Chondrocyte (in vitro differentiated cells): ENCODE data around the gene GPR160. TPM values are rescaled to one million over a fixed set of nuclear protein-coding genes. Genes with fewer than 3 reads are reported as not detected.

Source experiments
- DNase-seq: peaks from one replicate; pipeline ENCODE4 v3.0.0; 2021; ENCODE audit warnings: mixed read lengths, low spot score
- H3K27ac Mint-ChIP-seq: one replicate; pipeline ENCODE4 v1.8.0; 2021; ENCODE audit warnings: mild to moderate bottlenecking, moderate library complexity, mixed read lengths; ENCODE audit not compliant: unreplicated experiment
- H3K27me3 Mint-ChIP-seq: 2 replicates; pipeline ENCODE4 v1.8.0; 2021; ENCODE audit warnings: low read depth, mixed read lengths
- H3K36me3 Mint-ChIP-seq: 2 replicates; pipeline ENCODE4 v1.8.0; 2021; ENCODE audit warnings: low read depth, mixed read lengths
- H3K4me1 Mint-ChIP-seq: 2 replicates; pipeline ENCODE4 v1.8.0; 2021; ENCODE audit warnings: low read depth, mild to moderate bottlenecking, mixed read lengths
- H3K4me3 Mint-ChIP-seq: one replicate; pipeline ENCODE4 v1.8.0; 2021; ENCODE audit warnings: mild to moderate bottlenecking, moderate library complexity, mixed read lengths; ENCODE audit not compliant: unreplicated experiment
- H3K9me3 Mint-ChIP-seq: 2 replicates; pipeline ENCODE4 v1.8.0; 2021; ENCODE audit warnings: low read depth, mixed read lengths
- total RNA-seq: library from RNA; stranded (reverse); gene quantifications from 3 replicates; pipeline ENCODE4 v1.2.1, GENCODE V29; 2021
- TF ChIP-seq, protein P1 (sequence below): fragments of 200-600 bp; sonication (generic); IDR thresholded peaks from 2 replicates; pipeline ENCODE4 v1.5.0; 2021; ENCODE audit warnings: antibody characterized with exemption, mild to moderate bottlenecking, moderate library complexity

The GPR160 gene
- total RNA-seq, 1 donor from 2014 or later = 0.37 TPM

DNA sequence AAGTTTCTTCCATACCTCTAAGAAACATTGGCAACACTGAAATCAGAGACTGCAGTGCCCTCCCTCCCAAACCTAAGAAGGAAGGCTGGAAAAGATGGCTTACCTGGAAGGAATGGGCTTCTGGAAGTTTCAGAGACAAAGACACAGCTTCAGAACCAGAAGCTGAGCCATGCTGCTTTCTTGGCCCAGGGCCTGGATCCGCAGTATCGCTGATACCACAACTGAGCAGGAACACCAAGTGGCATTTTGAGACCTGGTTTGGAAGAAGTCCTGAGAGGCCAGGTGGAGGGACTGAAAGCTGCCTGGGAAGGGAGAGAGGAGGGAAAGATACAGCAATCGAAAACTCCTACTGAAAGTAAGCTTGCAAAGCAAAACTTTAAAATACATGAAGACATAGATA, 19.8 kb downstream of the GPR160 start:
- no peaks in the 10 kb centered on the region for H3K27me3 Mint-ChIP-seq
- H3K27ac Mint-ChIP-seq = no peak overlapping the region
- peaks cover 3% of the 10 kb centered on the region for H3K9me3 Mint-ChIP-seq
- peaks cover 1% of the 10 kb centered on the region for H3K36me3 Mint-ChIP-seq
- TF ChIP-seq, protein P1, sequence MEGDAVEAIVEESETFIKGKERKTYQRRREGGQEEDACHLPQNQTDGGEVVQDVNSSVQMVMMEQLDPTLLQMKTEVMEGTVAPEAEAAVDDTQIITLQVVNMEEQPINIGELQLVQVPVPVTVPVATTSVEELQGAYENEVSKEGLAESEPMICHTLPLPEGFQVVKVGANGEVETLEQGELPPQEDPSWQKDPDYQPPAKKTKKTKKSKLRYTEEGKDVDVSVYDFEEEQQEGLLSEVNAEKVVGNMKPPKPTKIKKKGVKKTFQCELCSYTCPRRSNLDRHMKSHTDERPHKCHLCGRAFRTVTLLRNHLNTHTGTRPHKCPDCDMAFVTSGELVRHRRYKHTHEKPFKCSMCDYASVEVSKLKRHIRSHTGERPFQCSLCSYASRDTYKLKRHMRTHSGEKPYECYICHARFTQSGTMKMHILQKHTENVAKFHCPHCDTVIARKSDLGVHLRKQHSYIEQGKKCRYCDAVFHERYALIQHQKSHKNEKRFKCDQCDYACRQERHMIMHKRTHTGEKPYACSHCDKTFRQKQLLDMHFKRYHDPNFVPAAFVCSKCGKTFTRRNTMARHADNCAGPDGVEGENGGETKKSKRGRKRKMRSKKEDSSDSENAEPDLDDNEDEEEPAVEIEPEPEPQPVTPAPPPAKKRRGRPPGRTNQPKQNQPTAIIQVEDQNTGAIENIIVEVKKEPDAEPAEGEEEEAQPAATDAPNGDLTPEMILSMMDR = no peak
- no peaks in the 10 kb centered on the region for H3K4me1 Mint-ChIP-seq
- H3K4me3 Mint-ChIP-seq = no peak overlapping the region
- DNase-seq = no peak

DNA sequence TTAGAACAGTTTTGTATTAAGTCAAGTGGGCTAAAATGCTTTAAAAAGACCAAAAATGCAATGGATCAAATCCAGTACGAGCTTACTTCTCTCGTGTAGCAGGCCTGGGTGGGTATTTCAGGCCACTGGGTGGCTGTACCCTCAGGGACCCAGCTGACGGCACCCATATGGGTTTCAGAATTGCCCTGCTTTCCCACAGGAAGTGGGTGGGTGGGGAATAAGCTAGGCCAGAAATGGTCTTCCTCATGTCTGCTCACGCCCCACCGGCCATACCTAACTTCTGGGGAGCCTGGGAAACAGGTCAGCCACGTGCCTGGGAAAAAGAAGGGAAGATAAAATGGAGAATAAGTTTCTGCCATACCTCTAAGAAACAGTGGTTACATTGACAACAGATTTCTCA, 20.3 kb downstream of the GPR160 start:
- DNase-seq = no peak
- H3K9me3 Mint-ChIP-seq = no peaks in the 10 kb centered on the region
- TF ChIP-seq, protein P1 = no peak
- H3K27me3 Mint-ChIP-seq = no peaks in the 10 kb centered on the region
- H3K27ac Mint-ChIP-seq = no peak overlapping the region
- no peak overlapping the region for H3K4me3 Mint-ChIP-seq
- H3K36me3 Mint-ChIP-seq = no peaks in the 10 kb centered on the region
- no peaks in the 10 kb centered on the region for H3K4me1 Mint-ChIP-seq

DNA sequence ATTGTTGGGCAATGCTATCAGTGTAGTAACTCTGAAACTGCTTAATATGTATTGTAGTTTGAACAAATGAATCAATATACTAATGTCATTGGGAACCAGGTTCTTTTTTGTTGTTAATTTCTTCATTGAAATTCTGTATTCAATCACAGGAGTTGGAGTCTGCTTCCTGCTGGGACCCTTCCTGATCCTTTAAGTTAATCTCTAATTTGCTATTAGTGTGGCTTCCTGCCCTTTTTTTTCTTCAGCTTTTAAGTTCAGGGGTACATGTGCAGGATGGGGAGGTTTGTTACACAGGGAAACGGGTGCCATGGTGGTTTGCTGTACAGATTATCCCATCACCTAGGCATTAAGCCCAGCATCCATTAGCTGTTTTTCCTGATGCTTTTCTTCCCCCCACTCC, 21.7 kb downstream of the GPR160 start:
- H3K9me3 Mint-ChIP-seq = no peaks in the 10 kb centered on the region
- DNase-seq = no peak
- no peak overlapping the region for H3K4me3 Mint-ChIP-seq
- no peaks in the 10 kb centered on the region for H3K4me1 Mint-ChIP-seq
- no peaks in the 10 kb centered on the region for H3K27me3 Mint-ChIP-seq
- TF ChIP-seq, protein P1 = no peak
- no peak overlapping the region for H3K27ac Mint-ChIP-seq
- no peaks in the 10 kb centered on the region for H3K36me3 Mint-ChIP-seq

DNA sequence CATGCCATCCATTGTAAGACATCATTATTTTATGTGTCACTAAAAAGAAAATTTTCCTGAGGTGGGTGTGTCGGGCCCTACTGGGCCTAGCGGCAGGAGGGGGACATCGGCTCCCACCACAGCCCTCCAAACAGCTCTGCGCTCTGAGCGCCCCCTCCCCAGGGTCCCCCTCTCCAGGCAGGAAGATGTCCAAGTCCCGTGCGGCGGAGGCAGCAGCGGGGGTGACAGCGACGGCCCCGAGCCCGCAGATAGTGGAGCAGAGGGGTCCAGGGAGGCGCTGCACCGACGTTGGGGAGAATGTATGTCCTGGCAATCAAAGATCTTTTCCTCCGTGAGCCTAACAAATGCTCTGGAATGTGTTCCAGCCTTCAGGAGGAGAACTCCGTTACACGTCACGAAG, 24.3 kb downstream of the GPR160 start:
- Mint-ChIP-seq H3K9me3 (no peaks in the 10 kb centered on the region), H3K4me1 (no peaks in the 10 kb centered on the region), H3K36me3 (no peaks in the 10 kb centered on the region), H3K27me3 (no peaks in the 10 kb centered on the region), H3K27ac (no peak overlapping the region), H3K4me3 (no peak overlapping the region)
- TF ChIP-seq, protein P1 = no peak
- no peak for DNase-seq

DNA sequence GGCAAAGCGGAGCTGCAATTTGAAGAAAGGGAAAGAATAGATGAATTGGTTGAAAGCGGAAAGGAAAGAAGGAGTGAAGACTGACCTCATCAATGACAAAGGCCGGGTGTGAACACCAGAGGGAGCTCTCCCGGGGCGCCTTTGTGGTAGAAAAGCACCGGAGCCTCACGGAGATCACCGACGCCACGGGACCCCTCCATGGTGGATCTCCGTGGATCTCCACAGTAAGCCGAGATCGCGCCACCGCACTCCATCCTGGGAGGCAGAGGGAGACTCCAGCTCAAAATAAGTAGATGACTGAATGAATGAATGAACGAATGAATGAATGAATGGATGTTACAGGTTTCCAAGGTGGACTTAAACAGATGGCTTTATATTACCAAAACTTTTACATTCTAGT, 25.0 kb downstream of the GPR160 start:
- Mint-ChIP-seq H3K27me3 (no peaks in the 10 kb centered on the region), H3K4me3 (no peak overlapping the region), H3K9me3 (no peaks in the 10 kb centered on the region), H3K36me3 (no peaks in the 10 kb centered on the region), H3K27ac (no peak overlapping the region), H3K4me1 (no peaks in the 10 kb centered on the region)
- no peak for DNase-seq
- TF ChIP-seq, protein P1 = peak; percentile 35
